IPS-NIHi11 (cell line): ENCODE results near the gene RAB6C.
"Not testable (repeated sequence)": the region's sequence is repeated elsewhere in the genome, so short reads cannot be mapped to it uniquely, and the experiment has no call there.

Source experiments
- DNase-seq: peaks from one replicate; pipeline ENCODE4 v3.0.0; 2012; ENCODE audit warnings: mixed read lengths, low spot score

Gene RAB6C

DNA sequence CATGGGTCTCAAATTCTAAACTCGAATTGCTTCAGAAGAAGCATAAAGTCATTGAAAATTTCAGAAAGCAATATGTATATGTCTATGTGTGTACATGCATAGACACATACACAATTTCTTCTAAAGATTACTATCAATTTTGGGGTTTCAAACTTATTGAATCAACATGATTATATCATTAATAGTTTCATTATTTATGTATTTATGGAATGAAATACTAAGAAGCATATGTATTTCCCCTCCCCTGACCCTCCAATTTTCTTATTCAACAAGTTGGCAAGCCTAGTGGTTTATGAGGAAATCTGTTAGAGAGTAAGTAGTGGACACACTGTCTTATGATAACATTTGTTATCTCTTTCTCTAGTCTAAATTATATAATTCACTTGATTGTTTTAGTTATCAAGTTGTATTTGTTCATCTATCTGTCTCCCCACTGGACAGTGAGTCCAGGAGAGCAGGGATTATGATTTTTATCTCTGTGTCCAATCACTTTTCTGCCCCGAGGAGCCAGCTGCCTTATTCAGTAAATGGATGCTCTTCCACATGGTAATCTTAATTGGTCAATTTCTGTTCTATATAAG, 17.3 kb downstream of the RAB6C start:
- not testable (repeated sequence) for DNase-seq

DNA sequence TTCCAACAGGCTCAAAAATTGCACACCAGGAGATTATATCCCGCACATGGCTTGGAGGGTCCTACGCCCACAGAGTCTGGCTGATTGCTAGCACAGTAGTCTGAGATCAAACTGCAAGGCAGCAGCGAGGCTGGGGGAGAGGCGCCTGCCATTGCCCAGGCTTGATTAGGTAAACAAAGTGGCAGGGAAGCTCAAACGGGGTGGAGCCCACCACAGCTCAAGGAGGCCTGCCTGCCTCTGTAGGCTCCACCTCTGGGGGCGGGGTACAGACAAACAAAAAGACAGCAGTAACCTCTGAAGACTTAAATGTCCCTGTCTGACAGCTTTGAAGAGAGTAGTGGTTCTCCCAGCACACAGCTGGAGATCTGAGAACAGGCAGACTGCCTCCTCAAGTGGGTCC, 19.3 kb downstream of the RAB6C start:
- DNase-seq, result not testable (repeated sequence)

DNA sequence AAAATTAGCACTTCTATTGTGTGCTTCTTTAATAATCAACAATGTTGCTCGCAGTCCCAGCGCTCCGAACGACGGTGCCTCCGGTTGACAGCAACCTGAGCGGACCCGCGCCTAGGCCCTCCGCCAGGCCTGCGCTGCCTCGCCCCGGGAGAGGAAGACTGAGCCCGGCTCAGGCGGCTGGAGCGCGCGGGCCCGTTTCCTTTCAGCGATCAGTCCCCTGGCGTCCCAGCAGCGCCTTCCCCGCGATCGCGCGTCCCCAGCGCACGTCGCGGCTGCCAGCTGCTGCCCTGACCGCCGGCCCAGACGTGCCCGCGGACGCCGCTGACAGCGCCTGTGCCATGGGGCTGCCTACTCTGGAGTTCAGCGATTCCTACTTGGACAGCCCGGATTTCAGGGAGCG, 26.4 kb downstream of the RAB6C start:
- DNase-seq, result peak; percentile 4

DNA sequence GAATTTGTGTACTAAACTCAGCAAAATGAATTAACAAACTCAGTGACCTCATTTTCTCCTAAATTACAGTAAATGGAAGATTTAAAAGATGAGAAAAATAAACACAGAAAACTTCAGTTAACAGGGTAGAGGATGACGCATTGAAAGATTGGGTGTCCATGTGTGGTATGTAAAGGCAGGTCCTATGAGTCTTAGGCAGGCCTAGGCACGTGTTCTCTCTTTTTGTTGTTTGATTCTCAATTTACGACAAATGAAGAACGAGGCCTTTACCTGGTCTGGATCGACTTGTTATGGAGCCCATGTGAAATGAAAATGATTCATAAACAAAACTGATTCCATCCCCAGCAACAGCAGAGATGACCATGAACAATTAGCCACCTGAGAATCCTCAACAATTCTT, 37.2 kb downstream of the RAB6C start:
- not testable (repeated sequence) for DNase-seq

DNA sequence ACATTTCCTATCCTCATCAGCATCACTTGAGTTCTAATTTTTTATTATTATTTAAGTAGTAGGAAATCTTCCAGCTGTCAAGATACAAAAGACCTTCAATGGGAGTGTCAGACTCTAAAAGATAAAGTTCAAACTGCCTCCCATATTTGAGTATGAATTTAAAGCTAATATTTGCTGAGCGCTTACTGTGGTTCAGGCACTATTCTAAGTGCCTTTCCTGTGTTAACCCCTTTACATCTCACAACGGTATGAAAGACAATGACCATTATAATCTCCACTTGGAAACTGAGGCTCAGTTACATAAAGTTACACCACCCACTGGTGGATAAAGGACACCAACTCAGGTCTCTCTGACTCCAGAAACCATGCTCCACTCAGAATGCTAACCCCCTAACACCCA, 39.9 kb downstream of the RAB6C start:
- DNase-seq, result no peak

DNA sequence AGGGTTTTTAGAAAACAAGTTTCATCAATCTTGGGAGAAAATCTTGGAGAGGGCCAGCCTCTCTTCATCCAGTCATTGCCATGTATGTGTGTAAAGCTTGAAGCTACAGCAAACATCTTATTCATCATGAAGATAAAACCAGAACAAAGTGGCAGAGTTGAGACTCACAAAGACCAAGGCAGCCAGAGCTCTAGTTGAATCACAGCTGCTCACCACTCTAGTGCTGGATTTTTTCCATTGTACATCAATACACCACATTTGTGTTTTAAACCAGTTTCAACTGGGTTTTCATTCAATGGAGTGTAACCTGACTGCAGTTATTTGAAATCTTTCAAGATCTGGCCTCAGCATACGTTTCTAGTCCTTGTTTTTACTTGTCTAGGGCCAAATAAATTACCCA, 40.6 kb downstream of the RAB6C start:
- DNase-seq, result not testable (repeated sequence)

DNA sequence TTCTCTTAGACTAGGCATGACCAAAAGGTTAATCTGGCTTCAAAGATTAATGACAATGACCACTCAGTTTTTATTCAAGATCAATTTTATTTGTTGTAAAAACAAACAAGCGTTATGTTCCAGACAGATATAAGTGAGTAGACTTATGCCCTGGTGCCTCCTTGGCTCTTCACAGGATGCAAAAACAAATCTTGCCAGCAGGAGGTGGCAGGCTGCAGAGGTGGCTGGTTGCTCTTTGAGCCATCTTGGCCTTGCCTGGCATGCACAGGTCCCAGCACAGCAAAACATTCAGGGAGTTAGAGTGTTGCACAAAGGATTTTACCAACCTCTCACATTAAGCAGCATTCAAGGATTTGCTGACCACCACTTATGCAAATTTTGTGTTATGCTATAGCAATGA, 46.5 kb downstream of the RAB6C start:
- DNase-seq, result peak; percentile 3
